Keratinocyte (primary cell): ENCODE results near the gene ADARB2.

Experiments
- CTCF ChIP-seq, 3 experiments: IDR thresholded peaks in 1 of 3; conservative IDR thresholded peaks in 1 of 3; optimal IDR thresholded peaks in 1 of 3; 2 replicates in 2 of 3; 3 replicates in 1 of 3; pipeline versions ENCODE3 to v1.5.1; 2011; ENCODE audit warnings: low read length in 3 of 3, mild to moderate bottlenecking in 3 of 3, moderate library complexity in 2 of 3, control low read depth in 1 of 3, inconsistent platforms in 1 of 3; ENCODE audit not compliant: insufficient read depth in 2 of 3; ENCODE audit errors: extremely low read depth in 1 of 3
- EZH2 ChIP-seq: IDR thresholded peaks from one replicate; pipeline ENCODE4 v1.6.1; 2012; ENCODE audit warnings: inconsistent platforms, mild to moderate bottlenecking, low read length, moderate library complexity

GRCh38 chr10:1762076-1762475 is 24.8 kb upstream of the ADARB2 start:
- TF ChIP-seq CTCF (optimal IDR thresholded peaks at IDR 0.05 in 1 of 3, IDR thresholded peaks at IDR 0.05 in 1 of 3, conservative IDR thresholded peaks at IDR 0.05 in 1 of 3; ENCODE audit: extremely low read depth in 1 of 3, insufficient read depth in 2 of 3, low read length in 3 of 3) (no peak), EZH2 (no peak)
